GM19324 (cell line): Measurements from ENCODE around the gene CFAP73.
"Not testable (repeated sequence)": the region's sequence is repeated elsewhere in the genome, so short reads cannot be mapped to it uniquely, and the experiment has no call there.

ENCODE experiments used
- ATAC-seq: cut with Tn5 transposase; IDR thresholded peaks from one replicate; pipeline ENCODE4 v1.9.1; 2021; ENCODE audit warnings: mild to moderate bottlenecking, moderate library complexity; ENCODE audit not compliant: unreplicated experiment, low FRiP score

Gene CFAP73

DNA sequence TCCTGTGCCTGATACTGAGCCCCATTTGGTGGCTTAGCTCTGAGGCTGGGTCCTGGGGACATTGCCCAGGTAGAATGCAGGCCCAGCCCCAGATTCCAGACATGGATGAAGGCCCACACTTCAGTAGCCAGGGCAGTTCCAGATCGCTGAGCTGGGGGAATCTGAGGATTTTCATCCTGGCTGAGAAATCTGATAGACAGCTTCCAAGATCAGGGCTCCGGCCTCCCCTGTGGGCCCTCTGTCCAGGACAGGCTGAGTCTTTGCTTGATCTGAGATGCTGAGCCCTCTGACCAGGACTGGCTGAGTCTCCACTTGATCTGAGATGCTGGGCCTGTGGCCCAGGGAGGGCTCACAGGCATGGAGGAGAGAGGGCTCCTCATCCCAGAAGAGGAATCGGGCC, 10.7 kb upstream of the CFAP73 start:
- no peak for ATAC-seq

DNA sequence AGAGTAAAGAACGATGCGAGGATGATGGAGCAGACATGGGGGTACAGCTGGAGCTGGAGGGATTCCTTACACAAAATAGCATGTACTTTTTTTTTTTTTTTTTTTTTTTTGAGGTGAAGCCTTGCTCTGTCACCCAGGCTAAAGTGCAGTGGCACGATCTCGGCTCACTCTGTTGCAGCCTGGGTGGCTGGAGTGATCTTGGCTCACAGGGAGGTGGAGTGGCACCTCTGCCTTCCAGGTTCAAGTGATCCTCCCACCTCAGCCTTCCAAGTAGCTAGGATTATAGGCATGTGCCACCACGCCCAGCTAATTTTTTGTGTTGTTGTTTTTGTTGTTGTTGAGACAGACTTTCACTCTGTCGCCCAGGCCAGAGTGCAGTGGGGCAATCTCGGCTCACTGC, 8.8 kb upstream of the CFAP73 start:
- no peak for ATAC-seq

DNA sequence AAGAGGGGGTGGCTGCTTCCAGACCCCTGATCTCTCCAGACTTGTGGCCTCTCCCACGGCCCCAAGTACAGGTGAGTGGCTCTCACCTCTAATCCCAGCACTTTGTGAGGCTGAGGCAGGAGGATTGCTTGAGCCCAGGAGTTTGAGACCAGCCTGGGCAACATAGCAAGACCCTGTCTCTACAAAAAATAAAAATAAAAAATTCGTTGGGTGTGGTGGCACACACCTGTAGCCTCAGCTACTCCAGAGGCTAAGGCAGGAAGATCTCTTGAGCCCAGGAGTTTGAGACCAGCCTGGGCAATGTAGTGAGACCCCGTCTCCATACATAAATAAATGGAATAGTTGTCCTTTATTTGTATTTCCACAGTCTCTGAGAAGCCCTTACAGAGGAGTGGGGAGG, 7.8 kb upstream of the CFAP73 start:
- ATAC-seq = not testable (repeated sequence)

DNA sequence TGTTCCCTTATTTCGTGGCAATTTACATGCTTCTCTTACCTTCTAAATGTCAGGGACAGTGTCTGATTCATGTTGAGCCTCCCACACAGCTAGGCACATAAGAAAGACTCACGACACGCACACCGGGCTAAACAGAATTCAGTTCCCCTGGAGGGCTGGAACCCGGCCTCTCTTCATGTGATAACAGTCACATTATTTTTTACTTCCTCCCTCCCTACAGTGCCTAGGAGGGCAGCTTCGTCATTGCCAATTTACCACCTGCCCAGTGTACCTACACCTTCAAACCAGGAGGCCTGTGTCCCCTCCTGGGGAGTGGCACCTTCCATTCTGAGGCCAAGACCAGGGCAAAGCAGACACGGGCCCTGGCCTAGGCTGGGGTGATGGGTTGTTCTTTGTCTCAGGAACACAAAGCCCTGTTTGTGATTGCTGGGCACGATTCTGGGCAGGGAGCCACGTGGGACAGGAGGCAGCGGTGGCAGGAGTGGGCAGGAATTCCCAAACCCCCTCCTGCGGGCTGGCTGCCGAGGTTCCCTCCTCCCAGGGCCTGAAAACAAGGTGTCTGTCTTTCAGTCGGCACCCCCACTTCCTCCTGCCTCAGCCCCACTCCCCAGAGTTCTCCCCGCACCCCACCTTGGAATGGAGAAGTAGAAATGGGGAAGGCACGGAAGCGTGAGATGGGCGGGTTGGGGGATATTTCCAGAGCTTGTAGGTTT, 7.2 kb upstream of the CFAP73 start:
- ATAC-seq = no peak

DNA sequence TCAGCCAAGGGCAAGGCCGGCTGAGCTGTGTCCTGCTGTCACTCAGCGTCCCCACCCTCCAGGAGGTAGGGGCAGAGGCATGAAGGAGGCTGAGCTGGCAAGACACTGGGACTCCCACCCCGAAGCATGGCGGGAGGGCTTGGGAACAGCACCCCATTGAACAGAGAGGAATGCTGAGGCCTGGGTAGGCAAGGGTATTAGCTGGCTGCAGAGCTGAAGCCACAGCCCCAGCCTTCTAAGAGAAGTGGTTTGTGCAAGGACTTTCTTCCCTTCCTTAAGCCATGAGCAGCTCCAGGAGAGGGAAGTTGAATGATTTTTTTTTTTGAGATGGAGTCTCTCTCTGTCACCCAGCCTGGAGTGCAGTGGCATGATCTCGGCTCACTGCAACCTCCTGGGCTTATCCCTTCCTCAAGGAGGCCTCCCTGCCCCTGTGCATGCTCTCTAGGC, 6.6 kb upstream of the CFAP73 start:
- no peak for ATAC-seq

DNA sequence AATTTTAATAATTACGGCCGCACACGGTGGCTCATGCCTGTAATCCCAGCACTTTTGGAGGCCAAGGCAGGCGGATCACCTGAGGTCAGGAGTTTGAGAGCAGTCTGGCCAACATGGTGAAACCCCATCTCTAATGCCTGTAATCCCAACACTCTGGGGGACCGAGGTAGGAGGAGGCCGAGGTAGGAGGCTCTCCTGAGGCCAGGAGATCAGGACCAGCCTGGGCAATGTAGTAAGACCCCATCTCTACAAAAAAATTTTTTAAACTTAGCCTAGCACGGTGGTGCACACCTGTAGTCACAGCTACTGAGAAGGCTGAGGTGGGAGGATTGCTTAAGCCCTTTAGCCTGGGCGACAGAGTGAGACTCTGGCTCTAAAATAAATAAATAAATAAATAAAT, 5.6 kb upstream of the CFAP73 start:
- no peak for ATAC-seq

DNA sequence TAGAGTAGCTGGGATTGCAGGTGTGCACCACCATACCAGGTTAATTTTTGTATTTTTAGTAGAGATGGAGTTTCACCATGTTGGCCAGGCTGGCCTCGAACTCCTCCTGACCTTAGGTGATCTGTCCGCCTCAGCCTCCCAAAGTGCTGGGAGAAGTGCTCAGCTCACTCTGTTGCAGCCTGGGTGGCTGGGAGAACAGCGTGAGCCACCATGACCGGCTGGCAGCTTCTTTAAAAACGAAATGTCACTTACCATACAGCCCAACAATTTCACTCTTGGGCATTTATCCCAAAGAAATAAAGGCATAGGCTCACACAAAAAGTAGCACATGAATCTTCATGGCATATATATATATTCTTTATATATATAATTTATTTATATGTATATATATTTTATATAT, 4.7 kb upstream of the CFAP73 start:
- no peak for ATAC-seq

DNA sequence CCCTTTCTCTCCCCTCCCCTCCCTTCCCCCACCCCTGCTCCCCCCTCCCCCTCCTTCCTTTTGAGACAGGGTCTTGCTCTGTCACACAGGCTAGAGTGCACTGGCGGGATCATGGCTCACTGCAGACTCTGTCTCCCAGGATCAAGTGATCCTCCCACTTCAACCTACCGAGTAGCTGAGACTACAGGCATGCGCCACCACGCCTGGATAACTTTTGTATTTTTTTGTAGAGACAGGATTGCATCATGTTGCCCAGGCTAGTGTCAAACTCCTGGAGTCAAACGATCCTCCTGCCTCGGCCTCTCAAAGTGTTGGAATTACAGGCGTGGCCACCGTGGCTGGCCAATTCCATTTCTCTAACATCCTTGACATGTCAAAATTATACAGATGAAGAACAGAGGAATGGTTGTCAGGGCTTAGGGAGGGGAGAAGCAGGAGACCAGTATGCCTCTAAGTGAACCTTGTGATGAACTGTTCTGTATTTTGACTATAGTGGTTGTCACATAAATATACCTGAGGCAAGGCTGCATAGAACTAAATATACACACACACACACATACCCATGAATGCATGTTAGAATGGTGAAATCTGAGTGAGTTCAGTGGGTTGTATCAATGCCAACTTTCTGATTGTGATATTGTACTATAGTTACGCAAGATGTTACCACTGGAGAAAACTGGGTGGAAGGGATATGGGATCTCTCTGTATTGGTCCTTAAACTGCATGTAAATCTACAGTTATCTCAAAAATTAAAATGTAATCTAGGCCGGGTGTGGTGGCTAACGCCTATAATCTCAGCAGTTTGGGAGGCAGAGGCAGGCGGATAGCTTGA, 3.6 kb upstream of the CFAP73 start:
- ATAC-seq = no peak

DNA sequence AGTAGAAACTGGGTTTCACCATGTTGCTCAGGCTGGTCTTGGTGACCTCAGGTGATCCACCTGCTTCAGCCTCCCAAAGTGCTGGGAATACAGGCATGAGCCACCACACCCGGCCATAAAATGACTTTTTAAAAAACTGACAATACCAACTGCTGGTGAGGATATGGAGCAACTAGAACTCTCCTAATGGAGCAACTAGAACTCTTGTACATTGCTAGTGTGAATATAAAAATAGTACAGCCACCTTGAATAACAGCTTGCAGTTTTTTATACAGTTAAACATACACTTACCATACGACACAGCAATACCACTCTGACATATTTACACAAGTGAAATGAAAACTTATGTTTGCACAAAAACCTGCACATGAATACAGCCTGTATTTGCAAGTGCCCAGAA, 2.5 kb upstream of the CFAP73 start:
- no peak for ATAC-seq

DNA sequence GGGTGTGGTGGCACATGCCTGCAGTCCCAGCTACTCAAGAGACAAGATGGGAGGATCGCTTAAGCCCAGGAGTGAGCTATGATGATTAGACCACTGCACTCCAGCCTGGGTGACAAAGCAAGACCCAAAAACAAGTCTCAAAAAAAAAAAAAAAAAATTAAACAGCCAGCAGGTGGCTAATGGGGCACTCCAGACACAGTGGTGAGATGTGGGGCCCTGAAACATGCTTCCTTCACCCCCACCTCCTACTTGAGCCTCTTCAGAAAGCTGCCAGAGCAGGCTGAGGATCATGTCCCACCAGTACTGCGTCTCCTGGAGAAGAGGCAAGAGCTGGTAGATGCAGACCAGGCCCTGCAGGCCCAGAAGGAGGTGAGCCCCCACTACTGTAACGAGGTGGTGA, 2.1 kb downstream of the CFAP73 start:
- ATAC-seq = no peak

DNA sequence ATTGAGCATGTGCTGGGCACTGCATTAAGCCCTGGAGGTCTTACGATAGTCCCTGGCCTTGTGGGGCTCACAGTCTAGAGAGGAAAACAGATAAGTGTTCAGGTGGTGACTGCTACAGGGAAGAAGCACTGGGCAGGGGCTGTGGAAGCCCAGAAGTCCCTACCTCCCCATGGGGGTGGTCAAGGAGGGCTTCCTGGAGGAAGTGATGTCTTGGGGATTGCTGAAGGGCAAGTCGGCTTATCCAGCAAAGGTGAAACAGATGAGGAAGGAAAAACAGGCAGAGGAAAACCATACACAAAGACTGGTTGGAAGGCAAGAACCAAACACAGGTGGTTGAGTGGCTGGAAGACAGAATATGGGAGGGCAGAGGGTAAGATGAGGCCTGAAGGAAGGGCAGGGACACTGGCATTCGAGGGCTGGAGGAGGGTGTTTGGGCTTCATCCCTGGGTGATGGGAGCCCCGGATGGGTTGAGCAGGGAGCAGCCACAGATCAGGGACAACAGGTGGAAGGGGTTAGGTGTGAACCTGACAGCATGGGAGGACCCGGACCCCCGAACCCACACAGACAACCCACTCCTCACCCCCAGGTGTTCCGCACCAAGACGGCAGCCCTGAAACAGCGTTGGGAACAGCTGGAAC, 2.8 kb downstream of the CFAP73 start:
- no peak for ATAC-seq

DNA sequence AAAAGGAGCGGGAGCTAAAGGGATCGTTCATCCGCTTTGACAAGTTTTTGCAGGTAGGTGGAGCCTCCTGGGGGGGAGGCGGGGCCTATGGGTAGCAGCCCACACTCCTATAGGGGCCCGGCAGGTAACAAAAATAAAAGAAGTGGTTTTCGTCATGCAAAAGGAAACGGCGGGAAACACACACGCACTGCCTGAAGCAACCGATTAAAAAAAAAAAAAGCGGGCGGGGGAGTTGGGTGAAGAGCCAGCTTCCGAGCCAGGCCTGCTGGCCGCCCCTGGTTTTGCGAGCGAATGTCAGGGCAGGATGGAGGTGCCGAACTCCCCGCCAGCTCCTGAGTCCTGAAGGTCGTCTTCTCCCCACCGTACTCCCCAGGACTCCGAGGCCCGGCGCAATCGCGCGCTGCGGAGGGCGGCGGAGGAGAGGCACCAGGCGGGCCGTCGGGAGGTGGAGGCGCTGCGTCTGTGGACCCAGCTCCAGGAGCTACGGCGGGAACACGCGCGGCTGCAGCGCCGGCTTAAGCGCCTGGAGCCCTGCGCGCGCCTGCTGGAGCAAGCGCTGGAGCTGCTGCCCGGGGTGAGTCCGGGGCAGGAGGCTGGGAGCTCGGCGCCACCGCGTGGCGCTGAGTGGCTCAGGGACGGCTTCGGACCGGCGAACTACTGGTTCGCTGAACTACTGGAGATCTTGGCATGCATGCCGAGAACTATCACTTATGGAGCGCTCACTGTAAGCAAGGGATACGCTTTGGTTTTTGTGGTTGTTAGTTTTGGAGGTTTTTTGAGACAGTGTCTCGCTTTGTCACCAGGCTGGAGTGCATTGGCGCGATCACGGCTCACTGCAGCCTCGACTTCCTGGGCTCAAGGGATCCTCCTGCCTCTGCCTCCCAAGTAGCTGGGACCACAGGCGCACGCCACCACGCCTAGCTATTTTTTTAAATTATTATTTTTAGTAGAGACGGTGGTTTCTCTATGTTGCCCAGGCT, 3.6 kb downstream of the CFAP73 start:
- ATAC-seq = no peak

DNA sequence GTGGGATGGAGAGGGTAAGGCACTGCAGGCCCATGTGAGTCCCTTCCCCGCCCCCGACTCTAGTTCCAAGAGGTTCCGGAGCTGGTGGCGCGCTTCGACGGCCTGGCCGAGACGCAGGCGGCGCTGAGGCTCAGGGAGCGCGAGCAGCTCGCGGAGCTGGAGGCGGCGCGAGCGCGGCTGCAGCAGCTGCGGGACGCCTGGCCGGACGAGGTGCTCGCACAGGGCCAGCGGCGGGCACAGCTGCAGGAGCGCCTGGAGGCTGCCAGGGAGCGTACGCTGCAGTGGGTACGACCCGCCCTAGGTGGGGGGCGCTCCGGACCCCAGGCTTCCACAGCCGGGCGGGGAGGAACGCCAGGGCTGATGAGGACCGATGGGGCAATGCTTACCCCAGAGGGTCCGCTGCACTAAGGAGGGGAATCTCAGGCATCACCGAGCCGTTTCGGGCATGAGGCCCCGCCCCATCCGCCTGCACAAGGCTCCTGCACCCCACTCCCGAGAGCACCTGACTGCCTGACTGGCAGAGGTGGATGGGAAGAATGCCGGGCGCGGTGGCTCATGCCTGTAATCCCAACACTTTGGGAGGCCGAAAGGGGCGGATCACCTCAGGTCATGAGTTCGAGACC, 4.9 kb downstream of the CFAP73 start:
- no peak for ATAC-seq

DNA sequence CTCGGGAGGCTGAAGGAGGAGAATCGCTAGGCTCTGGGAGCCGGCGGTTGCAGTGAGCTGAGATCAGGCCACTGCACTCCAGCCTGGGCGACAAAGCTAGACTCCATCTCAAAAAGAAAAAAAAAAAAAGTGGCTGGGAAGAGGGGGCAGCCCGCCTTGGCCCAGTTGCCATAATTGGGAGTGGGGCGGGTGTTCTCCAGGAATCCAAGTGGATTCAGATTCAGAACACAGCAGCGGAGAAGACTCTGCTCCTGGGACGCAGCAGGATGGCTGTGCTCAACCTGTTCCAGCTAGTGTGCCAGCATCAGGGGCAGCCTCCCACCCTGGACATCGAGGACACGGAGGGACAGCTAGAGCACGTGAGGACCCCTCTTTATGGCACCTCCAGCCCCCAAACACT, 5.5 kb downstream of the CFAP73 start:
- ATAC-seq = no peak

DNA sequence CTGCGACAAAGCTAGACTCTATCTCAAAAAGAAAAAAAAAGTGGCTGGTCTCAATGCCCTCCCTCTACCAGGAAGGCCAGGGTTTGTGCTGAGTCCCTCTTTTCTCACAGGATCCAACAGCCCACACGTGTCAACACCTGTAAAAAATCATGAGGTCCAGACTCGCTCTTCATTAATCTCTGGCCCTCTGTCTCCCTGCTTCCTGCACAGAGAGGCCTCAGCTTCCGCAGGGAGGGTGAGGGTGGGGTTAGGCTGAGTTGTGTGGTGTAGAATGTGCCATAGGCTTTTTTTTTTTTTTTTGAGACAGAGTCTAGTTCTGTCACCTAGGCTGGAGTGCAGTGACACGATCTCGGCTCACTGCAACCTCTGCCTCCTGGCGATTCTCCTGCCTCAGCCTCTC, 6.1 kb downstream of the CFAP73 start:
- ATAC-seq = no peak

DNA sequence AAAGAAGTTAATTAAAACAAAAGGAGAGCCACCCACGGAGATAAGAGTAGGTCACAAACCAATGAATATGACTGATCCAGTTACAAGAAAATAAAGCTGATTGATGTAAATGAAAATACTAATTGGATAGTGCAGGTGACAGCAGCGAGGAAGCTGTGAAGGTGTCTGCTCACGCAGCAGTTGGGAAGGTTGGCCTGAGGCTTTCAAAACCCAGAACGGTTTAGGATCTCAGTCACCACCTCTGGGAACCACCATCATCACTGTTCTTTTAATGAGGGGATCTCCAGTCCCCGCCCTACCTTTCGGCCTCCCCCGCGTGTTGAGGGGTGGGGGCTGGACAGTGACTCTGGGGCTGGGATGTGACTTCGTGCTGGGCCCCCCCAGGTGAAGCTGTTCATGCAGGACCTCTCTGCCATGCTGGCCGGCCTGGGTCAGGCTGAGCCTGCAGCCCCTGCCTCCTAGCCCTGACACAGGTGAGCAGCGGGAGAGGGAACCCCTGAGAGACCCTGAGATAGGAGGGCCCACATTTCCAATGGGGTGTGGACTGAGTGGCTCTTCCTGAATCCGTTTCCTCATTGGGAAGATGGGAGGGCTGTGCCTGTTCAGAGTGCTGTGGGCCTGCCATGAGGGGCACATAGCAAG, 7.8 kb downstream of the CFAP73 start:
- ATAC-seq = no peak

DNA sequence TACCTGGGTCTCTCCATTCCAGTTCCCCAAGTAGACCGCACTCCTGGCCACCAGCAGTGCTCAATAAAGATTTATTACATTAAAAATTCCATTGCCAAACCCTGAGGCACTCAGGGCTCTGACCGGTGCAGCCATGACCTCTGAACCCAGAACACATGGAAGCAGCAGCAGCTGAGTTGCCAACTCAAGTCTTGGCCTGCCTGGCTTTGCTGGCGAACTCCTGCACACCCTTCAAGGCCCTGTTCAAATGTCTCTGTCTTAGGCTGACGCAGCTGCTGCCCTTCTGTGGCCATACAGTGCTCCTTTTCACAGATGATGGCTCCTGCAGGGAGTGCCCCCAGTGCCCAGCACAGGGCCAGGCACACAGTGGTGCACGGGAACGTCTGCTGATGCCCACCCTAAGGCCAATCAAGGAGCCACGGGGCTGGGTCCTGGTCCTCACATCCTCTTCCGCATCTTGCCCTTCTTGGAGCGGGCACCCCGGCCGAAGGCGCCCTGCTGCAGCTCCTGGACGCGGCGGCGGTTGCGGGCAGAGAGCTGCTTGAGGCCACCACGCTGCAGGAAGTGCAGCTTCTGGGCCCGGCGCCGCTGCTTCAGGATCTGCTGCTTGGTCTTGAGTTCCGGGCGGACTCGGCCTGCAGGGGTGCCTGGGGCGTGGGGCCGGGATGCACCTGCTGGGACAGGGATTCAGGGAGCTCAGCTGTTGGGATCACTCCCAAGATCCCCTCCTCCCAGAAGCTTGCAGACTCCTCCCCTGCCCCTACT, 9.1 kb downstream of the CFAP73 start:
- ATAC-seq = no peak

DNA sequence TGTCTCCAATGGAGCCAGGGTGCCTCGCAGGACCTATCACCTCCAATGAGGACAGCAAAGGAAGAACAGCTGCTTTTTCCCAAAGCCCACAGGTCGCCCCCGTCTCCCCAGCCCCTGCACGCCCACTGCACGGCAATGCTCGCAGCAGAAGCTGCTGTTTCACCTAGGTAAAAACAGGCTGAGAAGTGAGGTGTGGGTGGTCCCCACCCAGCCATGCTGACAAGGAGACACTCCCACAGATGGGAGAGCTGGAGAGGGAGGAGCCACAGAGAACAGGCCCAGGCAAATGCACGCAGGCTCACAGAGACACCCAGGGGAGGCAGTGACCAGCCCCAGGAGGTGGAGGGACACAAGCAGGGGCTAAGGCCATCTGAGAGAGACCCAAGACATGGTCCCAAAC, 10.4 kb downstream of the CFAP73 start:
- no peak for ATAC-seq
